ENCODE measurements around the gene GPR151. TPM values are rescaled to one million over a fixed set of nuclear protein-coding genes. Genes with fewer than 3 reads are reported as not detected.
"Not testable (repeated sequence)": the region's sequence is repeated elsewhere in the genome, so short reads cannot be mapped to it uniquely, and the experiment has no call there.

The GPR151 gene
- total and polyA plus RNA-seq, 2 of the 8 experiments (the other 6 are each of a cell fraction or from before 2014, with no cell fraction given) = 0.03 TPM; not detected in 1

- H3K79me1 ChIP-seq (ENCODE audit: low read depth, low read length); H2BK120ac ChIP-seq (replicated peaks; ENCODE audit: low read depth, low read length); H4K91ac ChIP-seq (replicated peaks; ENCODE audit: insufficient read length, low read length); H4K8ac ChIP-seq (ENCODE audit: extremely low read depth, insufficient read depth, low read length); POLR2A ChIA-PET (ENCODE audit: partially characterized antibody); H2BK12ac ChIP-seq (ENCODE audit: low read depth, low read length); H3K18ac ChIP-seq (ENCODE audit: extremely low read depth, low read length); H2BK5ac ChIP-seq (ENCODE audit: low read depth, low read length); H3K27me3 ChIP-seq (replicated peaks in 1 of 4; ENCODE audit: control insufficient read depth in 3 of 4, extremely low read depth in 1 of 4, insufficient read depth in 3 of 4, low read length in 3 of 4); H2AK5ac ChIP-seq (ENCODE audit: low read depth, low read length); H3K4me3 ChIP-seq (ENCODE audit: extremely low read depth in 1 of 4, insufficient read depth in 2 of 4, low read depth in 3 of 4, low read length in 4 of 4); H3K4me2 ChIP-seq (ENCODE audit: insufficient read depth in 1 of 2, low read depth in 2 of 2, low read length in 2 of 2); H4K5ac ChIP-seq (ENCODE audit: insufficient read length, low read depth, low read length); H2BK20ac ChIP-seq (ENCODE audit: low read length); H3K56ac ChIP-seq (replicated peaks; ENCODE audit: insufficient read length, low read depth, low read length); H3K23ac ChIP-seq (ENCODE audit: insufficient read length); H3K4ac ChIP-seq (replicated peaks; ENCODE audit: insufficient read length, low read depth, low read length); H2BK15ac ChIP-seq (ENCODE audit: low read length); H3K9me3 ChIP-seq (ENCODE audit: insufficient read depth in 2 of 2, low read depth in 1 of 2, low read length in 1 of 2); H3K9ac ChIP-seq (replicated peaks in 1 of 4; ENCODE audit: extremely low read depth in 1 of 4, low read depth in 3 of 4, low read length in 3 of 4); H3K36me3 ChIP-seq (ENCODE audit: control insufficient read depth in 2 of 4, insufficient read depth in 4 of 4, low read length in 3 of 4); H2AFZ ChIP-seq (ENCODE audit: low read length); H4K20me1 ChIP-seq (replicated peaks in 1 of 2; ENCODE audit: control insufficient read depth in 1 of 2, insufficient read depth in 2 of 2, low read length in 2 of 2); H3K27ac ChIP-seq (ENCODE audit: low read depth, low read length); H3K4me1 ChIP-seq (replicated peaks in 1 of 4; ENCODE audit: control insufficient read depth in 3 of 4, insufficient read depth in 4 of 4, low read length in 3 of 4); H3K23me2 ChIP-seq (ENCODE audit: low read depth, low read length); H3K14ac ChIP-seq (ENCODE audit: insufficient read length); H3K79me2 ChIP-seq (ENCODE audit: control insufficient read depth in 1 of 2, insufficient read depth in 2 of 2, low read length in 2 of 2); DNase-seq (ENCODE audit: low read depth in 1 of 2, low spot score in 2 of 2); FAIRE-seq: not testable (repeated sequence)
- 95% methylated on average over 4 of the region's 4 CpGs; no CpG with 5 or more reads in 1 of the 2 experiments for WGBS, 2 experiments (ENCODE audit: extremely low coverage in 1 of 2, insufficient coverage in 1 of 2, insufficient read length in 1 of 2, insufficient replicate concordance in 2 of 2, low coverage in 1 of 2, low lambda C conversion rate in 2 of 2, missing lambda C conversion rate in 1 of 2)
- CTCF ChIA-PET (ENCODE audit: partially characterized antibody) = interaction anchor here (0.6 to 4.0 kb wide), 5 partner anchors 9 to 409 kb away, joined by 3 to 14 read pairs (median 4); no protein-coding TSS in a partner anchor
- peak; percentile 24 to 38 (median 30); a peak in 3 of 4 replicates for TF ChIP-seq CTCF (IDR thresholded peaks at IDR 0.05; ENCODE audit: control extremely low read depth in 1 of 3, insufficient read depth in 1 of 3, low read depth in 1 of 3, low read length in 3 of 3)
- TF ChIP-seq RAD21 (IDR thresholded peaks at IDR 0.05 in 1 of 2, conservative IDR thresholded peaks at IDR 0.05 in 1 of 2; ENCODE audit: low read depth in 2 of 2, low read length in 2 of 2) = peak; percentile 30 to 51; a peak in 3 of 4 replicates
These were observed 40.9 kb upstream of the GPR151 start for GRCh38 chr5:146556884-146557283.
